HepG2 (cell line): ENCODE measurements around the gene FAM3C.

Experiments used
- MED1 ChIP-seq: sonication (generic); formaldehyde crosslinking; IDR thresholded peaks from 2 replicates; pipeline ENCODE4 v1.4.0; 2020; ENCODE audit warnings: missing genetic modification reagents
- ZNF3 ChIP-seq: IDR thresholded peaks from 2 replicates; pipeline ENCODE4 v1.7.0; 2017; ENCODE audit warnings: inconsistent platforms
- ZNF44 ChIP-seq: sonication (generic); formaldehyde crosslinking; IDR thresholded peaks from 2 replicates; pipeline ENCODE4 v1.5.1; 2020; ENCODE audit warnings: mild to moderate bottlenecking, missing genetic modification reagents
- ZNF580 ChIP-seq: IDR thresholded peaks from 2 replicates; pipeline ENCODE4 v1.6.1; 2016; ENCODE audit warnings: low read depth, borderline replicate concordance

GRCh38 chr7:121327671-121328070, 68.4 kb downstream of the FAM3C start:
- TF ChIP-seq ZNF3 (CRISPR knock-in tag) = no peak
- no peak for TF ChIP-seq MED1
- TF ChIP-seq ZNF44 = no peak
- TF ChIP-seq ZNF580 (CRISPR knock-in tag) = no peak
